Memory B cell (primary cell): ENCODE data around the gene PLCZ1.

ENCODE experiments used
- ATAC-seq: fragments of 150-1000 bp; cut with Tn5 transposase; 2 replicates; pipeline ENCODE4 v1.10.0; 2021; ENCODE audit warnings: low read depth, mild to moderate bottlenecking, moderate library complexity
- DNase-seq, 2 donors: peaks; one replicate each; pipeline ENCODE4 v3.0.0; 2022; ENCODE audit warnings: low spot score in 2 of 2
- H3K27ac Mint-ChIP-seq: one replicate; pipeline ENCODE4 v1.8.0; 2022; ENCODE audit warnings: mild to moderate bottlenecking, moderate library complexity, mixed read lengths
- H3K27me3 Mint-ChIP-seq: one replicate; pipeline ENCODE4 v1.8.0; 2022; ENCODE audit warnings: mixed read lengths
- H3K36me3 Mint-ChIP-seq: one replicate; pipeline ENCODE4 v1.8.0; 2022; ENCODE audit warnings: mild to moderate bottlenecking, mixed read lengths
- H3K4me1 Mint-ChIP-seq: one replicate; pipeline ENCODE4 v1.8.0; 2022; ENCODE audit warnings: mixed read lengths
- H3K4me3 Mint-ChIP-seq: one replicate; pipeline ENCODE4 v1.8.0; 2022; ENCODE audit warnings: mild to moderate bottlenecking, moderate library complexity, mixed read lengths
- H3K9me3 Mint-ChIP-seq: one replicate; pipeline ENCODE4 v1.8.0; 2022; ENCODE audit warnings: mixed read lengths

Gene PLCZ1

GRCh38 chr12:18683327-18684013 lies 54.3 kb downstream of the PLCZ1 start:
- Mint-ChIP-seq H3K4me1 (no peaks in the 10 kb centered on the region), H3K36me3 (no peaks in the 10 kb centered on the region), H3K4me3 (no peak overlapping the region), H3K27me3 (no peaks in the 10 kb centered on the region), H3K27ac (no peak overlapping the region), H3K9me3 (peaks cover 6% of the 10 kb centered on the region)
- DNase-seq (no peak), ATAC-seq (no peak)

DNA sequence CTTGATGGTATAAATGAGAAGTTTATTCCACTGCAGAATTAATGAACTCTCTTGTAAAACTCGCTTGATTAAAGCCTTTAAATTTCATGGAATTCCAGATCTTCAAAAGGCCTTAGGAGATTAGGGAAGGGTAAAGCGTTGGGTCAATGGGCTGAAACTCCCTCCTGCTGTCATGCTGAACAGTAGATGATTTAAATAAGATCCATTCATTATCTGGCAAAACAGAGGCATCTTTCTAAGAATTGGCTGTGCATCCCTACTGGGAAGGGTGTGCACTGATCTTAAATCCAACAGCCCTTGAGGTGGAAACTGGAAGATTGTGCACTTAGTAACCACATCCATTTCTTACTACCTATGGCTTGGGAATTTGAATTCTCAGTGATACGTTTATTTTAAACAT lies 56.0 kb downstream of the PLCZ1 start:
- Mint-ChIP-seq H3K27me3 (no peaks in the 10 kb centered on the region), H3K36me3 (no peaks in the 10 kb centered on the region), H3K4me1 (no peaks in the 10 kb centered on the region), H3K27ac (no peak overlapping the region), H3K9me3 (peaks cover 6% of the 10 kb centered on the region), H3K4me3 (no peak overlapping the region)
- ATAC-seq (no peak), DNase-seq (no peak)

GRCh38 chr12:18676996-18677588 lies 60.7 kb downstream of the PLCZ1 start:
- DNase-seq (no peak), ATAC-seq (no peak)
- Mint-ChIP-seq H3K4me3 (no peak overlapping the region), H3K4me1 (no peaks in the 10 kb centered on the region), H3K27ac (no peak overlapping the region), H3K27me3 (no peaks in the 10 kb centered on the region), H3K9me3 (peaks cover 11% of the 10 kb centered on the region), H3K36me3 (no peaks in the 10 kb centered on the region)

DNA sequence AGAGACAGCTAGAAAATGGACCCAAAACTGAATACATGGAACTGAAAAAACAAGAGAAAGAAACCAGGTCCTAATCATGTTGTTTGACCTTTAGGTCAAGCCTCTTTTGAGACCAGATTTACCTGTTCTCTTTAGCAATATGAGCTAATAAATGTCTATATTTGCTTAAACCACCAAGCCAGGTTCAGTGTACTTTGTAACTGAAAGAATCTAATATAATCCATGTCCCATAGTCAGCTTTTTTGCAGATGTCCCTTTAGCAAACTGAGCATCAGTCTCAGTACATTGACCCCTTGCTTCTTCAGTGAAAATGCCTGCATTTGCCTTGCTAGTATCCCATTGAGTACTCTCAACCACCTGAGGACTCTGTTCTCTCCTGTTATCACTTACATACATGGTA lies 61.7 kb downstream of the PLCZ1 start:
- Mint-ChIP-seq H3K4me3 (no peak overlapping the region), H3K9me3 (peaks cover 11% of the 10 kb centered on the region), H3K27me3 (no peaks in the 10 kb centered on the region), H3K27ac (no peak overlapping the region), H3K4me1 (no peaks in the 10 kb centered on the region), H3K36me3 (no peaks in the 10 kb centered on the region)
- DNase-seq = no peak
- no peak for ATAC-seq

DNA sequence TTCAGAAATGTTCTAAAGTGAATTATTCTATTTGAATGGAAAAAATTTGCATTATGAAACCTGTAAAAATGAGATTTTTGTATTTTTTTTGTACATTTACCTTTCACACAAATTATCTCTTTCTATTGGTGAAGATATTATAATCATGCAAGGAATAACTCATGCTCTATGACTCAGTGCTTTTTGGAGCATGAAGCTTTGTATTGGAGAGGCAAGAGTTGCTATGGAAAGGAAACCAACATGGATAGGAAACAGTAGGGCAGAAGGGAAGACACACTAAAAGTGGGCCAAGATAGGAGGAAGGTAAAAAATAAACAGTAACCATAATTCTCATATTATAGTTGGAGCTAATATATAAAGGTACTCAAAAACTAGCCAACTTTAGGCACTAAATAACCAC lies 79.0 kb downstream of the PLCZ1 start:
- Mint-ChIP-seq H3K9me3 (peaks cover 14% of the 10 kb centered on the region), H3K27ac (no peak overlapping the region), H3K4me1 (no peaks in the 10 kb centered on the region), H3K4me3 (no peak overlapping the region), H3K36me3 (no peaks in the 10 kb centered on the region), H3K27me3 (no peaks in the 10 kb centered on the region)
- ATAC-seq = no peak
- DNase-seq = no peak

DNA sequence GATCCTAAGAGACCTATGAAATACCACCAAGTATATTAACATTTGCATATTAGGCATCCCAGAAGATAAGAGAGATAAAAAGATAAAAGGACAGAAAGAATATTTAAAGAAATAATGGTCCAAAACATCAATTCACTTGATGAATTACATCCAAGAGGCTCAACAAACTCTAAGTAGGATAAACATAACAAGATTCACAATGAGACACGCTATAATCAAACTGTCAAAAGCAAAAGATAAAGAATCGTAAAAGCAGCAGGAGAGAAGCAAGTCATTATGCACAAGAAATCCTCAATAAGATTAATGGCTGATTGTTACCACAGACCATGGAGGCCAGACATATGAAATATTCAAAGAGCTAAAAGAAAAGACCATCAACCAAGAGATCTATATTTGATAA lies 79.6 kb downstream of the PLCZ1 start:
- H3K9me3 Mint-ChIP-seq = peaks cover 13% of the 10 kb centered on the region
- no peaks in the 10 kb centered on the region for H3K27me3 Mint-ChIP-seq
- no peaks in the 10 kb centered on the region for H3K36me3 Mint-ChIP-seq
- no peak overlapping the region for H3K27ac Mint-ChIP-seq
- DNase-seq = no peak
- no peak overlapping the region for H3K4me3 Mint-ChIP-seq
- no peak for ATAC-seq
- H3K4me1 Mint-ChIP-seq = no peaks in the 10 kb centered on the region

DNA sequence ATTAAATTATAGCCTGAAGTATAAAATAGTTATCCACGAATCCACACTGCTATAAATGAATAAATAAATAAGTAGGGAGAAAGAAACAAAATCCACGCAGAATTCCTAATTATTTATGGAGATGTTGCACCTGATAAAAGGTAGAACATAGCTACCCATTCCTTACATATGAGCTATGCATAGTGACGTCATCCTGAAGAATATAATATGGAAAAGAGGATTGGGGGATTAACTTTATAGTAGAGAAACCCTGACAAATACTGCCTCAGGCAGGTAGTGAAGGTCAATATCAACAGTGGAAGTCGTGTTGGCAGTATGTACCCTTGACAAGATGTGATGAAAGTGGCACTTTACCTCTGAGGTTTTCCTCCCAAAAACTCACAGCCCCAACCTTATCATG lies 82.5 kb downstream of the PLCZ1 start:
- Mint-ChIP-seq H3K9me3 (peaks cover 13% of the 10 kb centered on the region), H3K36me3 (no peaks in the 10 kb centered on the region), H3K27ac (no peak overlapping the region), H3K4me1 (no peaks in the 10 kb centered on the region), H3K4me3 (no peak overlapping the region), H3K27me3 (no peaks in the 10 kb centered on the region)
- DNase-seq (no peak), ATAC-seq (no peak)

DNA sequence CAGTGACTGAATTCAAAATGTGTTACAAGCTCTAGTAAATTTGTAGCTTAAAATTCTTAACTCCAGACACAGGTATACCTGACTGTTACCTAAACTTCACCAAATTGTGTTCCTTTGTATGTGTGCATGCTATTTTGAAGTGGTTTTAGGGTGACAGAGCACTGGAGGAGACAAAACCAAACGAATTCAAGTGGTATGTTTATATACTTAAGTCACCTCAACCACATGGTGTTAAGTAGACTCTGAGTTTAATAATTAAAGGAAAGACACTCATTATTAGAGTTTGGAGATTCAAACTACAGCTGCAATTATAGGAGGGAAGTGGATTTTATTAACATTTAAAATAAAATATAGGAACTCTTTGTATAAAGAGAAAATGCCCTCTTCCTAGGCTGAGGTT lies 84.3 kb downstream of the PLCZ1 start:
- no peaks in the 10 kb centered on the region for H3K27me3 Mint-ChIP-seq
- H3K4me3 Mint-ChIP-seq = no peak overlapping the region
- no peak overlapping the region for H3K27ac Mint-ChIP-seq
- H3K4me1 Mint-ChIP-seq = no peaks in the 10 kb centered on the region
- ATAC-seq (no peak), DNase-seq (no peak)
- no peaks in the 10 kb centered on the region for H3K36me3 Mint-ChIP-seq
- peaks cover 18% of the 10 kb centered on the region for H3K9me3 Mint-ChIP-seq

DNA sequence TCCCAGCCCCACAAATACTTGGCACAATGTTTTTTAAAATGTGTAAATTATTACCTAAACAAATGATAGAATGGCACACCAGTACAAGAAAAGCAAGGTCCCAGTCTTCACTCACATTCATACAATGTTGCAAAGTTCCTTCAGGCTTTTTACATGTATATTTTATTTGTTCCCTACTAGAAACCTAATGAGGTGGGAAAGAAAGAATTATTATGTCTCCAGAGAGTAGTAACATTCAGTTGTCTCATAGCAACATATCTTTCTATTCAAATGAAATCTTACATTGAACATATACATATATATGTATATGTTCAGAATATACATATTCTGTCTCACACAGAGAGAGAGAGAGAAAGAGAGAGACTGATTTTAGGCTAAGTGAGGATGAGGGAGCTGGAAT lies 85.2 kb downstream of the PLCZ1 start:
- Mint-ChIP-seq H3K9me3 (peaks cover 13% of the 10 kb centered on the region), H3K4me3 (no peak overlapping the region), H3K4me1 (no peaks in the 10 kb centered on the region), H3K27me3 (no peaks in the 10 kb centered on the region), H3K36me3 (no peaks in the 10 kb centered on the region), H3K27ac (no peak overlapping the region)
- DNase-seq (no peak), ATAC-seq (no peak)

GRCh38 chr12:18651525-18651924 lies 86.3 kb downstream of the PLCZ1 start:
- no peak overlapping the region for H3K27ac Mint-ChIP-seq
- no peak overlapping the region for H3K4me3 Mint-ChIP-seq
- H3K36me3 Mint-ChIP-seq = no peaks in the 10 kb centered on the region

DNA sequence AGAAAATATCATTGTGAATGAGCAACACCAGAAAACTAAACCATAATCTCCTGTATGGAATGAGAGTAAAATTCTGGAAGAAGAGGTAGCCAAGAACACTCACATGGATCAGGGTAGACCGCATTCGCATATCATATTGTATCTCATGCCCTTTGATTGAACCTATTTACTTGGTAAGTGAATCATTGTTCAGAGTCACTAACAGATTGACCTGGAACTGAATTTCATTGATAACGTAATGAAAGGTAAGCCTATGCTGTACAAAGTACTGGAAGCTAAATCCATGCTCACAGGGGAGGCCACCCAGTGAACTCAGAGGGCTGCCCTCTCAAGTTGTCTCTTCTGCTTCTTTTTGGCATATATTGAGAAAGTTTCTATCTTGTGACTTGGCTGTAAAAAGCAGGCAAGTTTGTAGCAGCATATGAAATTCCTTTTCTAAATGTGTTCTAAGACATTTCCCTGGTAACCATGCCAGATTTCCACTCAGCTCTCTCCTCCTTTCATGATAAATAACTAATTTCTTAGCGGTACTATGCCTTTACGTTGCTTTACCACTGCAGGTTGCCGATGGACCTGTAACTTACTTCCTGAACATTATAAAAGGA lies 91.4 kb downstream of the PLCZ1 start:
- no peak for ATAC-seq
- Mint-ChIP-seq H3K4me3 (no peak overlapping the region), H3K36me3 (no peaks in the 10 kb centered on the region), H3K27me3 (no peaks in the 10 kb centered on the region), H3K4me1 (no peaks in the 10 kb centered on the region), H3K27ac (no peak overlapping the region), H3K9me3 (peaks cover 12% of the 10 kb centered on the region)
- no peak for DNase-seq

More at GRCh38 chr12:18651525-18651924, 86.3 kb downstream of the PLCZ1 start:
- H3K4me1 Mint-ChIP-seq = no peaks in the 10 kb centered on the region
- no peaks in the 10 kb centered on the region for H3K27me3 Mint-ChIP-seq
- no peak for ATAC-seq
- no peak for DNase-seq
- peaks cover 11% of the 10 kb centered on the region for H3K9me3 Mint-ChIP-seq

DNA sequence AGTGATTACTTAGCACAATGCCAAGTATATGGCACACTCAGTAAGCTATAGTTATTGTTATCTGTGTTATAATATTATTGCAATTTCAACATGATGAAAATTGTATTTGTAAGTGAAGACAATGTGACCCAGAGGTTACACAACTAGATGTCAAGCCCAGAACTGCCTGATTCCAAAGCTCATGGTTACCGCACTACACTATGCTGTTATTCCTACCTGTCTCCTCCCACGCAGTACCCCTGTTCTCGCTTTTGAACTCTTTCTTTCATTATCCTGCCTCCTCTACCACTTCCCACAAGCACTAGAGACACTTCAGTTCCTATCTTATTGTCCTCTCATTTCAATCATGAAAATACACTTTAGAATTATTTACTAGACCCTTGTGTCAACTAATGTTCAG lies 93.2 kb downstream of the PLCZ1 start:
- ATAC-seq = no peak
- no peak overlapping the region for H3K4me3 Mint-ChIP-seq
- H3K9me3 Mint-ChIP-seq = peaks cover 12% of the 10 kb centered on the region
- no peaks in the 10 kb centered on the region for H3K36me3 Mint-ChIP-seq
- H3K4me1 Mint-ChIP-seq = no peaks in the 10 kb centered on the region
- DNase-seq = no peak
- H3K27me3 Mint-ChIP-seq = no peaks in the 10 kb centered on the region
- H3K27ac Mint-ChIP-seq = no peak overlapping the region

- Mint-ChIP-seq H3K27me3 (no peaks in the 10 kb centered on the region), H3K36me3 (no peaks in the 10 kb centered on the region), H3K9me3 (peaks cover 9% of the 10 kb centered on the region), H3K27ac (no peak overlapping the region), H3K4me3 (no peak overlapping the region), H3K4me1 (no peaks in the 10 kb centered on the region)
- ATAC-seq = no peak
- no peak for DNase-seq
Measured at GRCh38 chr12:18643681-18644080, 94.1 kb downstream of the PLCZ1 start.

DNA sequence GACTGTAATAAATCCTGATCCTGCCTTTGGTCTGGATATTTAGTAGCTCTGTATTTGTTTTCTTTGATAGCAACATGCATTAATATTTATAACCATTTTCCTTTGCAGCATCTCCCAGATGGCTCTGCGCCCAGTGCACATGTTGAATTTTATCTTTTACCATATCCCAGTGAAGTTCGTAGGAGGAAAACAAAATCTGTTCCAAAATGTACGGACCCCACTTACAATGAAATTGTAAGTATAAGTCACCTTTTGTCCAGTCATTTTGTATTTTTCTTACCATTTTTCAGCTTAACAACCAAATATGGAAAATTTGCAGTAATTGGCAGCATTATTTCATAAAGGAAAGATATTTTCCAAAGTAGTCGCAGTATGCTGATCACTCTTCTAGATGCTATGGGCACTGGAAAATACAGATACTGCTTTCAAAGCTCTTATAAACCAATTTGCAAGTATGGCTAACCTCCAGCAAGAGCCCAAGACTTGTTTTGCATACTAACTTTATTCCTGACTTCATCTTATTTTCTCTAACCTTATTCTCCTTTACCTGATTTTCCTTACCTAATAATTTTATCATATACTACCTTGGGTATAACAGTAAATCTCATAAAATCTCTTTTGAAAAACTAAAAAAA lies 97.4 kb downstream of the PLCZ1 start:
- no peak overlapping the region for H3K4me3 Mint-ChIP-seq
- peaks cover 10% of the 10 kb centered on the region for H3K9me3 Mint-ChIP-seq
- ATAC-seq (no peak), DNase-seq (no peak)
- no peaks in the 10 kb centered on the region for H3K36me3 Mint-ChIP-seq
- H3K27ac Mint-ChIP-seq = no peak overlapping the region
- no peaks in the 10 kb centered on the region for H3K4me1 Mint-ChIP-seq
- H3K27me3 Mint-ChIP-seq = no peaks in the 10 kb centered on the region
